Measurements from ENCODE around the gene PCBD1. TPM values are rescaled to one million over a fixed set of nuclear protein-coding genes. Genes with fewer than 3 reads are reported as not detected.

Gene PCBD1
- total RNA-seq, 1 experiment from 2014 or later: 163 TPM

DNA sequence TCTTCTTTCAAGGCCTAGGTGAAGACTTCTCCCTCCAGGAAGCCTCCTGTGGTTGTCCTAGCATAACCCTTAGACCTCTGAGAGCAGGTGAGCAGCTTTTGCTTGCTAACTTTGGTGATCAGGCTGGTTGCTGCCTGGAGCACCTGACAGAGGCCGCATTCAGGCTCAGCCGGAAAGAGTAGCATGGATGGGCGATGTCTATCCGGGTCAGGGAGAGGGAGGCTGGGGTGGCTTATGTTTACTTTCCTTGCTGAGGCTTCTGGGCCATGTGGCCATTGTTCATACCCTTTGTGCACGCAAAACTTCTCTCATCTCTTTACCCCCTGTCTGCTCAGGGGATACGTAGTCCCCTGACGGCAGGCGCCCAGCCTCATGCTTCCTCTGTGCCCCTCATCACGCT, 27.4 kb upstream of the PCBD1 start:
- CTCF ChIA-PET: no interaction called here
- no peak overlapping the region for H2AFZ ChIP-seq (ENCODE audit: low read depth, low read length, poor library complexity, severe bottlenecking)
- TF ChIP-seq CEBPB (IDR thresholded peaks at IDR 0.05; ENCODE audit: low read depth) (no peak), SP1 (IDR thresholded peaks at IDR 0.05; ENCODE audit: low read depth) (no peak), YY1 (IDR thresholded peaks at IDR 0.05; ENCODE audit: extremely low read depth, insufficient replicate concordance, low read depth, low read length) (no peak)
- TF ChIP-seq, protein P1, sequence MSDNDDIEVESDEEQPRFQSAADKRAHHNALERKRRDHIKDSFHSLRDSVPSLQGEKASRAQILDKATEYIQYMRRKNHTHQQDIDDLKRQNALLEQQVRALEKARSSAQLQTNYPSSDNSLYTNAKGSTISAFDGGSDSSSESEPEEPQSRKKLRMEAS (IDR thresholded peaks at IDR 0.05): no peak
- no peak overlapping the region for H3K27ac ChIP-seq (ENCODE audit: low read depth, low read length)
- intact Hi-C loops (cut with micrococcal nuclease): no loop called here
- no peaks in the 10 kb centered on the region for H3K9me3 ChIP-seq (ENCODE audit: control insufficient read depth in 1 of 2, insufficient read depth in 1 of 2, low read depth in 1 of 2, low read length in 2 of 2)
- no peak overlapping the region for H3K4me3 ChIP-seq (replicated peaks in 1 of 2; ENCODE audit: low read depth in 1 of 2, low read length in 2 of 2)
- no peak for DNase-seq (ENCODE audit: low read depth, low spot score)
- H3K27me3 ChIP-seq (ENCODE audit: insufficient read depth, low read length): peaks cover 4% of the 10 kb centered on the region; the same call in 1 of the 2 replicates
- BruUV-seq (replicated peaks): no TSS peak
- H3K9me2 ChIP-seq (ENCODE audit: insufficient read depth): no peaks in the 10 kb centered on the region
- H3K4me2 ChIP-seq (ENCODE audit: low read length): no peak overlapping the region
- H3K36me3 ChIP-seq (ENCODE audit: control insufficient read depth in 1 of 2, insufficient read depth in 2 of 2, low read length in 2 of 2): no peaks in the 10 kb centered on the region
- RAD21 ChIA-PET (ENCODE audit: low non-redundant PET in 1 of 2, low total read pairs in 2 of 2, uncharacterized antibody in 2 of 2, unreplicated experiment in 2 of 2): no interaction called here
- no peak for ATAC-seq
- no peaks in the 10 kb centered on the region for H3K79me2 ChIP-seq (ENCODE audit: insufficient read depth, low read length)
- no peak overlapping the region for H3K9ac ChIP-seq (ENCODE audit: low read length)
- peaks cover 5 to 6% of the 10 kb centered on the region in 2 experiments; a peak in 3 of 4 replicates for H3K4me1 ChIP-seq (ENCODE audit: control insufficient read depth in 1 of 2, insufficient read depth in 2 of 2, low read length in 2 of 2)
- POLR2A ChIA-PET: no interaction called here
- H4K20me1 ChIP-seq (ENCODE audit: insufficient read depth): no peaks in the 10 kb centered on the region

DNA sequence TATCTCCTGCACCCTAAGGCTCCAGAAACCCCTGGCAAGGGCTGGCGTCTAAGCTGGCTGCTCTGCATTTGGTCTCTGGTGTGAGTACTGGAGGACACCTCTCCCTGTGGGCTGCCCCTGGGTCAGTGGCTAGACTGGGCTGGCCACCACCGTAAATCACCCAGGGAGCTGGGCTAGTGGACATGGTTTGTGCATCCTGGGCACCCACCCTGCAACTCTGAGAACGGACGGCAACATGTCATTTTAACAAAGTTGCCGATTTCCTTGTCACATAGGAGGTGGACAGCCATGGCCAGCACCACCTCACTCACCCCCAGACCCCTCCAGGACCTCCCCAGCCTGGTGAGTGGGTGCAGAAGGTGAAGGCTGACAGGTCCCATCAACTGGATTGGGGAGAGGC, 26.8 kb upstream of the PCBD1 start:
- no peak for ATAC-seq
- Histone ChIP-seq H3K27ac (ENCODE audit: low read depth, low read length) (no peak overlapping the region), H2AFZ (ENCODE audit: low read depth, low read length, poor library complexity, severe bottlenecking) (no peak overlapping the region), H3K9ac (ENCODE audit: low read length) (no peak overlapping the region), H4K20me1 (ENCODE audit: insufficient read depth) (no peaks in the 10 kb centered on the region), H3K36me3 (ENCODE audit: control insufficient read depth in 1 of 2, insufficient read depth in 2 of 2, low read length in 2 of 2) (no peaks in the 10 kb centered on the region), H3K27me3 (ENCODE audit: insufficient read depth, low read length) (peaks cover 4% of the 10 kb centered on the region; the same call in 1 of the 2 replicates), H3K4me1 (ENCODE audit: control insufficient read depth in 1 of 2, insufficient read depth in 2 of 2, low read length in 2 of 2) (no peaks in the 10 kb centered on the region; a peak in 2 of 4 replicates), H3K79me2 (ENCODE audit: insufficient read depth, low read length) (no peaks in the 10 kb centered on the region), H3K4me3 (replicated peaks in 1 of 2; ENCODE audit: low read depth in 1 of 2, low read length in 2 of 2) (no peak overlapping the region), H3K9me2 (ENCODE audit: insufficient read depth) (no peaks in the 10 kb centered on the region), H3K4me2 (ENCODE audit: low read length) (no peak overlapping the region), H3K9me3 (ENCODE audit: control insufficient read depth in 1 of 2, insufficient read depth in 1 of 2, low read depth in 1 of 2, low read length in 2 of 2) (no peaks in the 10 kb centered on the region)
- intact Hi-C loops (cut with micrococcal nuclease): no loop called here
- CTCF ChIA-PET: no interaction called here
- RAD21 ChIA-PET (ENCODE audit: low non-redundant PET in 1 of 2, low total read pairs in 2 of 2, uncharacterized antibody in 2 of 2, unreplicated experiment in 2 of 2): no interaction called here
- DNase-seq (ENCODE audit: low read depth, low spot score): no peak
- POLR2A ChIA-PET: no interaction called here
- TF ChIP-seq, protein P2, sequence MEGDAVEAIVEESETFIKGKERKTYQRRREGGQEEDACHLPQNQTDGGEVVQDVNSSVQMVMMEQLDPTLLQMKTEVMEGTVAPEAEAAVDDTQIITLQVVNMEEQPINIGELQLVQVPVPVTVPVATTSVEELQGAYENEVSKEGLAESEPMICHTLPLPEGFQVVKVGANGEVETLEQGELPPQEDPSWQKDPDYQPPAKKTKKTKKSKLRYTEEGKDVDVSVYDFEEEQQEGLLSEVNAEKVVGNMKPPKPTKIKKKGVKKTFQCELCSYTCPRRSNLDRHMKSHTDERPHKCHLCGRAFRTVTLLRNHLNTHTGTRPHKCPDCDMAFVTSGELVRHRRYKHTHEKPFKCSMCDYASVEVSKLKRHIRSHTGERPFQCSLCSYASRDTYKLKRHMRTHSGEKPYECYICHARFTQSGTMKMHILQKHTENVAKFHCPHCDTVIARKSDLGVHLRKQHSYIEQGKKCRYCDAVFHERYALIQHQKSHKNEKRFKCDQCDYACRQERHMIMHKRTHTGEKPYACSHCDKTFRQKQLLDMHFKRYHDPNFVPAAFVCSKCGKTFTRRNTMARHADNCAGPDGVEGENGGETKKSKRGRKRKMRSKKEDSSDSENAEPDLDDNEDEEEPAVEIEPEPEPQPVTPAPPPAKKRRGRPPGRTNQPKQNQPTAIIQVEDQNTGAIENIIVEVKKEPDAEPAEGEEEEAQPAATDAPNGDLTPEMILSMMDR (IDR thresholded peaks at IDR 0.05 in 2 of 3, conservative IDR thresholded peaks at IDR 0.05 in 1 of 3; ENCODE audit: borderline replicate concordance in 1 of 3, insufficient read depth in 1 of 3, low read depth in 2 of 3, low read length in 2 of 3): no peak
- TF ChIP-seq CBX3 (IDR thresholded peaks at IDR 0.05; ENCODE audit: low read depth): no peak
- no peak for TF ChIP-seq FOSL1 (IDR thresholded peaks at IDR 0.05; ENCODE audit: low read depth)
- TF ChIP-seq YY1 (IDR thresholded peaks at IDR 0.05; ENCODE audit: extremely low read depth, insufficient replicate concordance, low read depth, low read length): no peak
- TF ChIP-seq, protein P3, sequence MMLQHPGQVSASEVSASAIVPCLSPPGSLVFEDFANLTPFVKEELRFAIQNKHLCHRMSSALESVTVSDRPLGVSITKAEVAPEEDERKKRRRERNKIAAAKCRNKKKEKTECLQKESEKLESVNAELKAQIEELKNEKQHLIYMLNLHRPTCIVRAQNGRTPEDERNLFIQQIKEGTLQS (IDR thresholded peaks at IDR 0.05): no peak
- no peak for TF ChIP-seq ZNF274 (IDR thresholded peaks at IDR 0.05; ENCODE audit: low read depth, low read length)
- no peak for TF ChIP-seq JUND (IDR thresholded peaks at IDR 0.05)
- no peak for TF ChIP-seq CEBPB (IDR thresholded peaks at IDR 0.05; ENCODE audit: low read depth)
- no peak for TF ChIP-seq EZH2 (IDR thresholded peaks at IDR 0.05)
- no peak for TF ChIP-seq EGR1 (IDR thresholded peaks at IDR 0.05; ENCODE audit: low read depth)
- no peak for TF ChIP-seq TCF7L2 (IDR thresholded peaks at IDR 0.05; ENCODE audit: borderline replicate concordance, extremely low read depth, insufficient read depth, insufficient read length)
- TF ChIP-seq, protein P1 (IDR thresholded peaks at IDR 0.05): no peak
- TF ChIP-seq, protein P4, sequence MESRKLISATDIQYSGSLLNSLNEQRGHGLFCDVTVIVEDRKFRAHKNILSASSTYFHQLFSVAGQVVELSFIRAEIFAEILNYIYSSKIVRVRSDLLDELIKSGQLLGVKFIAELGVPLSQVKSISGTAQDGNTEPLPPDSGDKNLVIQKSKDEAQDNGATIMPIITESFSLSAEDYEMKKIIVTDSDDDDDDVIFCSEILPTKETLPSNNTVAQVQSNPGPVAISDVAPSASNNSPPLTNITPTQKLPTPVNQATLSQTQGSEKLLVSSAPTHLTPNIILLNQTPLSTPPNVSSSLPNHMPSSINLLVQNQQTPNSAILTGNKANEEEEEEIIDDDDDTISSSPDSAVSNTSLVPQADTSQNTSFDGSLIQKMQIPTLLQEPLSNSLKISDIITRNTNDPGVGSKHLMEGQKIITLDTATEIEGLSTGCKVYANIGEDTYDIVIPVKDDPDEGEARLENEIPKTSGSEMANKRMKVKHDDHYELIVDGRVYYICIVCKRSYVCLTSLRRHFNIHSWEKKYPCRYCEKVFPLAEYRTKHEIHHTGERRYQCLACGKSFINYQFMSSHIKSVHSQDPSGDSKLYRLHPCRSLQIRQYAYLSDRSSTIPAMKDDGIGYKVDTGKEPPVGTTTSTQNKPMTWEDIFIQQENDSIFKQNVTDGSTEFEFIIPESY (IDR thresholded peaks at IDR 0.05; ENCODE audit: extremely low read depth, insufficient replicate concordance, low read length): no peak
- BruUV-seq (replicated peaks): no TSS peak
